Middle frontal gyrus (tissue), 1 donor: ENCODE data around the gene AGMO.

Experiments
- DNase-seq: peaks from one replicate; pipeline ENCODE4 v3.0.0-alpha.2; 2015; ENCODE audit warnings: low spot score; ENCODE audit errors: extremely low spot score

AGMO gene

DNA sequence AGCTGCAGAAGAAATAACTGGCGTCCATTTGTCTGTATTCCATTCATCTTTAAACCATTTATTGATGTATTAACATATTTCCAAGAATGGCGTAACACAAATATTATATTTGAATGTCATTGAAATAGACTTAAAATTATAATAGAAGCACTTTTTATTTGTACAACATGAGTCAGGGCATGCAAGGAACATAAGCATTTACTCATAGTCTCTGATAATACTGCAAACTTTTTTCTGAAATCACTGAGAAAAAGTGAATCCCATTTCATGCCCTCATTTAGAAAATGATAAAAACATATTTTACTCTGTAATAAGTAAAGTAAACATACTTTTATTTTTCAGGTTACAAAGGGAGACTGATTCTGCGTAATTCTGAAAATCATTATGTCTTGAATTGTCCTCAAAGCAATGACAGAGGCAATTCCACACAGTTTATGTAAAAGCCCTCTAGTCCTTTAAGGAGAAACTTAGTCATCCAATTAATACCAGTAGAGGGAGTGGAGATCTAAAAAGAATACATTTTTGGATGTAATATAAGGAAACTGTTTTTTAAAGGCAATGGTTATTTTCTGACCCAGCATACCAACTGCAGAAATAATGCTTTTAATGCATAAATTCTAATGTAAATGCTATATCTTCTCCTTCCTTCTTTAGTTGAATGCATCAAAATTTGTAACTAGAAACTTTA, 58.1 kb downstream of the AGMO start:
- DNase-seq, result no peak

DNA sequence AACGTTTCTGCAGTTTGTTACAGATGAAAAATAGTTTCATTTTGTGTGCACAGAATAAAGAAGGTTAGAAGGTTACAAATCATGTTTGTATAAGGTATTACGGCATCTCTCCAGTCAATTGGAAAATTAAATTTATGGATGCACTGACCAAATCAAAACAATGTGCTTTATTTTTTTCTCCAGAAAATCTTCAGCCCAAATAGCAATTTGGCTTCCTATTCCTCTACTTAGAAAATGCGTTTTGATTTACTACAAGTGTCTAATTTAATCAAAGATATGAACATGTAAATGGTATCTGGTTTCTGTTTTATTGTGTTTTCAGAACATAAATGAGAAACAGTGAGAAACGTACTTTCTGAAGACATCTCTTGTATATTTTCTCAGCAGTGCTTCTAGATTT, 63.4 kb downstream of the AGMO start:
- no peak for DNase-seq

DNA sequence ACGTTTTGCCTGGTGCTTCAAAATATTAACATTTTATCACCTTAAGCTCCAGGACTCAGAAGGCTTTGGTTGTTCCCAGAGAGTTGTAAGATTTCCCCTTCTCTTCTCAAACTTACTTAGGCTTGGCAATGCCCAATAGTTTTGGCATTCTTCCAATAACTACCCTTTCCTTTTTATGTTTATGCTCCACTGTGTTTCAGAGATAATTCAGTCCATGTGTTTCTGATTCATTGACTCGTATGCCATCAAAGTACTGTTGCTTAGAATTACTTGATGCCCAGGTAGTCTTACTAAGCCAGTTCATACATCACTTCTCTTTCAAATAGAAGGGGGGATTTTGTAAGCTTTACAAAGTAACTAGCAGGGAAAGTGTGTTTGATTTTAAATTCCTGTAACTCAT, 66.6 kb downstream of the AGMO start:
- DNase-seq, result no peak

DNA sequence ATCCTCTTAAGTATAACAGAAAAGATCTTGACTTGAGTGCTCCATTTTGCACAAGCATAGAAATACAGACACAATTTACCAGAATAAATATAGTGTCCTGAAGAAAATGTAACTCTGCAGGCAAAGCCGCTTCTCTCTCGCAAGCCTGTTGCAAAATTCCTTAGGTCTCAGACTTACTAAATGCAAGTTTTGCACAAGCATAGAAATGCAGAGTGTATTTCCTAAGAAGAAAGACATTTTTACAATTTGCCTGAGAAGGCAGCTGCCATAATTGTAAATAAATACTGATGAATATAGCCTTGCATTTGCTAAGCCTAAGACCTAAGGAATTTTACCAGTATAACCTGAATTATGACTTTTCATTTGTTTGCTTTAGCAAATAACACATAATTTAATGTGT, 67.1 kb downstream of the AGMO start:
- DNase-seq, result no peak

DNA sequence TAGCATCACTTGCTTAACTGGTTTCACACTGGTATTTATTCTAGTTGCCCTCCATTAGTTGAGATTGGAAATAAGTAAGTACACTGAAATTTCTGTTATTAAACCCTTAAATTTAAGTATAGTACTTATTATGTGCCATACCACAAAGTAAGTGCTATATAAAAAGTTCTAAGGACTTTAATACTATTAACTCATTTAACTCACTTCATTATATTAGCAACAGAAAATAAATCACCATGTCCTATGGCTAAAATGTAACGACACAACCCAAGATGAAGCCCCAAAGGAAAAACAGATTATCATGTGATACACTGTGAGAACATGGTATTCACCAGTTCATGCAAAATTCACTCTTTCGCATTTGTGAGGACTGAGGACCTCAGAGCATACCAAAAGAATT, 70.5 kb downstream of the AGMO start:
- no peak for DNase-seq

DNA sequence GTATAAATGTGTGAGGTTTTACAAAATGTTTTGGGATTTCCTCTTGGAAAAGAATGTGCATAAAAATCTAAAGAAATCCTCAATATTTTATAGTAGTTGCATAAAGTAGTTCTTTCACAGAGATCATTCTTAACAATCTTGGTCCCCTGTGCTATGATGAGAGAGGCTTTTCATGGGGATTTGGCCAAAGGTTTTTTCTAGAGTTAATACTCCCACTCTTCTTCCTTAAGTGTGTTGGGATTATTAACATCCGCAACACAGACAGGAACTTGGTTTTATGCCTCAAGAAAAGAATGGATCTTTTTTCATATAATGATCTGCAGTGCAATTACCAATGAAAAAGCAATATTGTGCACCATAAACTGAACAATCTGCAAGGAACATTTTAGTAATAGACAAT, 71.5 kb downstream of the AGMO start:
- no peak for DNase-seq

DNA sequence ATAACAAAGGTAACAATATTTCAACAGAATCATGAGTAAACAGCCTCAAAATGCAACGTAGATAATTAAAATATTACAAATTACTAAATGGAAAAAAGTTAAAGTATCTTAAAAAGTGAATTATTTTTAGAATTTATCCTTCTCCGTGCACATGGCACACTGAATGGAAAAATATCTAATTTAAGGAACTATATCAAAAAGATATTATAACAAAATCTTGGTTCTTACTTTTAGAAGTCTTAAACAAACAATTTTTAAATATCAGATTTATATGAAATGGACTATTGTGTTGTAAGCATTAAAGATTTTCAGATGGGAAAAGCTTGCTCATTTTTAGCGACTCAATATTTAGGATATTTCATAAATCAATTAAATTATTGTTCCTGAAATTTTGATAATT, 72.0 kb downstream of the AGMO start:
- DNase-seq, result no peak

DNA sequence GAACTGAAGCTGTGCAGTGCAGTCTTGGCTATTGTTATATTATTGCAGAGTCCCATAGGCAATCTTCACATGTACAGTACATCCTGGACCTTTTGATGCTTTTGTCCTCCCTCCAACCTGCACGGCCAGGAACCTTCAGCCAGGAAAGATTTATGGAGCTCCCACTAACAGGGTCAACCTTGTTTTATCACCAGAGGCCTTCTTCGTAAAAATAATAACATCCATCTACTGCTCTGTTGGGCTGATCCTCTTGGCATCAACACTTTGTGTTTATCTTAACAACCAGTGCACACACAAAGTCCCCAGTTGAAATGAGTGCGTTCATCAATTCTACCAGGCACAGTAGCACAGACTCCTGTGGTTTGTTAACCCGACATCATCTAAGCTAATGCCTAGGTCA, 72.4 kb downstream of the AGMO start:
- no peak for DNase-seq

DNA sequence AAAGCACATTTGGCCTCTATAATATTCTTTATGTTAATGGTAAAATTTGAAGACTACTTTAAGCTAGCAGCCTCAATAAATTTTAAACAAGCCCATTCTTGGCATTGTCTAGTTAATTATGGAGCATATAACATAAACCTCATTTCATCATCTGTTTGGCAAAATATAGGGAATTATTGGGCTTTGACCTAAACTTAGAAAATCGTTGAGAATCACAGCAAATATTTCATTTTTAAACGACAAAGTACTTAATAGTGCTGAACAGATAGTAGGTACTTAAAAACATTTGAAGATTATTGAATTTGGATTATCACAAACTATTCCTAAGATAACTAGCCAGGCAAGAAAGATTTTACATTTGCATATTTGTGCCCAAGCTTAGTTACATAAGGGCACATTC, 73.4 kb downstream of the AGMO start:
- no peak for DNase-seq

DNA sequence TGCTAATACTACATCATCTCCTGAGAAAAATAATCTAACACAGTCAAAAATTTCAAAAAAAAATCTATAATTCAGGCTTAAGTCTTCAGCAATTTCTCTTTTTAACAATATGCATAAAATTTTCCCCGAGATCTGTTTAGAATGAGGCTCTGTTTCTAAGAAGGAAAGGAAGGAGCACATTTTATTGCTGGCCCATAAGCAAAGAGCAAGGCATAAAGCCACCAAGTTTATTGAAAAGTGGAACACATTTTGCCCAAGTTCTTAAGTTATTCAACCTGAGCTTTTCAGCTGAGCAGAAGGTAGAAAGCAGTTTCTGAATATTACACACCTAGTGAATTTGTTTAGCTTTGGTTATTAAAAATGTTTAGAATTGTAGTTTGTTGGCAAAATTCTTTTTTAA, 73.9 kb downstream of the AGMO start:
- no peak for DNase-seq

DNA sequence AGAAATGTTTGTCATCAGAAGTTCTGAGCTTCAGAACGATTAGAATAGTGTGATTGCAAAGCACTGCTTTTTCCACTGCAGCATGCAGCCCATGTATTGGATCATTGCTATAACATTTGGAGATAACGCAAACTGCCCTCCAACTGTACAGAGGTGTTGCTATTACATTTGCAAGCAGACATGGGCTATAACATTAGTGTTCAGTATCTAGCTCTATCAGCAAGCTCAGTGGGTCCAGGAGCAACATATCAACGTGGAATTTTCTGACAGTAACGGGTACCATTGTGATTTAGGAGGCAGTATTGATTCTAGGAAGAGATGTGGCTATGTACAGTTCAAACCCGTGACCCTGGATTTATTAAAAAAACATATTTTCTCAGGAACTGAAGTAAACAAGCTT, 75.8 kb downstream of the AGMO start:
- DNase-seq, result no peak

DNA sequence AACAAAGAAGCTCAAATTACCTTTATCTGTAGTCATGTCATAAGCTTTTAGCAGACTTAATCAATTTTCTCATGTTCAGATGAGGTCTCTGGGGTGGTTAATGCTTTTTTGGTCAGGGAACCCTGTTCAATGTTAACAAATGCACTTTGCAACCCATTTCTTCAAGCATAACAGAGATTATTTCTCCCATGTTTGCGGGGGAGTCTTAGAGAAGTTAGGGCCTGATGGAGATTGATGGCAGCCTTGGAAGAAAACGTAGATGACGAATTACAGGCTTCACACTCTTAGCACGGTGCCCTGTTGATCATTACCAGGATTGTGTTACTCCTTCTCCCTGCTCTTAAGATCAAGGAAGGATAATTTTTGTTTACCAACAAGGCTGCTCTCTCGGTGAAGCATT, 76.4 kb downstream of the AGMO start:
- DNase-seq, result no peak

DNA sequence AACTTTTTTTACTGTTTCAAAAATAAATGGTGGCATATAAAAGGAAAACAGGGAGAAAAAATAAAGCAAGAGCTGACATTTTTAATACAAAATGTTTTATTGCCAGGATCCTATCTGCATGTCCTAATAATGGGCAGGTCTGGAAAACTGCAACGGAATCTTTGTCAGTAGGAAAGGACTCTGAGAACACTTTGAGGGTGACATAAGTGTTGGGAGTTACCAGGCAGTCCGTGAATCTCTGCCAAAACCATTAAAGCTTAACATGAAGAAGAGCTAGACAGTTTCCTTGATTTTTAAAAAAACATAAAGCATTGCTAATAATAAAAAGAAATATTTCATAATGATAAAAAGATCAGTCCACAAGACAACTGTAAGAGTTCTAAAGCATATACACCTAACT, 80.7 kb downstream of the AGMO start:
- no peak for DNase-seq

DNA sequence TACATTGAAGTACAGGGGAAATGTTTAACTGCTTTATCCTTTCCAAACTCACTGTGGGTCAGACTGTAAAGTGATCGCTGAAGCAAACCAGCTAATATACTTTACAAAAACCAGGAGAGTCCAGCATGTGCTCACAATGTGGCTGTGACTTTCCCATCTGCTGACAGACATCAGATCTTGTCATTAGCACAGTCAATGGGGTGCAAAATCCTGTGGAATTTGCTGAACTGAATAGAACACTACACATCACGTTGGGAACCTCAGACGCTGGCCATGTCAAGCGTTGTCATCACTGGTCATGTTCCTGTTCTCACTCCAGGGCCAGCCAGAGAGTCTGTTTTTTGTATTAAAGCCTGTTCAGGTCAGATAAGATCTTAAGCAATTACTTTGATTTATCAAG, 83.4 kb downstream of the AGMO start:
- no peak for DNase-seq

DNA sequence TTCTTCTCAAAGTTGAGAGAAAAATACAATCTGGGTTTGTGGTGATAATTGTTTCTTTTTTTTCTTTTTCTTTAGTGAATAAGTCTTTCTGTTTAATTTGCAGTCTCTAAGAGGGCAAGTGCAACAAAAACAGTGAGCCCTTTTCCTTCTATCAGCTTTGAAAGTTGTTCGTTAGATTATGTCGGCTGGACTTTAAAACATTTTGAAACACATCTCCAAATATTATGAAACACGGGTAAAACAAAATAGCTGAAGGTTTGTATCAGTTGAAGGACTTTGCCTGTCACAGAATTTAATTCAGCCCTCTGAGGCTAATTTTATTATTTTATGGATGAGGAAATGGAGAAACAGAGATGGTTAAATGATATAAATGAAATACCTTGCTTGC, 85.3 kb downstream of the AGMO start:
- no peak for DNase-seq

DNA sequence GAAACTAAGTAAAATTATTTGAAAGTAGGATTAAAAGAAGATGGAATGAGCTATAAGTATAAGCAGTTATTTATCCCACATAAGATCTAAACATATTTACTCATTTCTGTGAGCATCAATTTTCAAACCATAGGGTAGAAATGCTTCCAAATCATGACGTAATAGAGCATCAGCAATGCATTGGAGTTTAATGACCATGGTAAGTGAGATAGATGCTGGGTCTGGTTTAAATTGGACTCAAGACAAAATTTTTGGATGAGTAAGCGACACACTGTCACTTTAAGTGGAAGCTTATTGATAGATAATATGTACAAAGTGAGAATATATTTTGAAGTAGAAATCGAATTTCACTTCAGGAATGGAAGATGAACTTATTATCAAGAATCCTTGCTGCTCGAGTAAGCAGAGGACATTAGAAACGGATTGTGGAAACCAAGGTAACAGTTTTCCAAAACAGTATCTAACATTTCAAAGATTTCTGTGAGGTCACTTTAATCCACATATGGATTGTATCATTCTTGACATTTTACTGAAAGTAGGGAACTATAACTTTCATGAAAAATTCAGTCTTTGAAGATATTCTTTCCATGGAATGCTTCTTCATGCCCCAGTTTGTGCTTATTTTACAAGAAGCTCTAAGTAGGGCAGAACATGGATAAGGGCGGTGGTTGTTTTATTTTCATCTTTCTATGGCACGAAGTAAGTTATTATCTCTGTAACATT, 85.8 kb downstream of the AGMO start:
- DNase-seq, result no peak

DNA sequence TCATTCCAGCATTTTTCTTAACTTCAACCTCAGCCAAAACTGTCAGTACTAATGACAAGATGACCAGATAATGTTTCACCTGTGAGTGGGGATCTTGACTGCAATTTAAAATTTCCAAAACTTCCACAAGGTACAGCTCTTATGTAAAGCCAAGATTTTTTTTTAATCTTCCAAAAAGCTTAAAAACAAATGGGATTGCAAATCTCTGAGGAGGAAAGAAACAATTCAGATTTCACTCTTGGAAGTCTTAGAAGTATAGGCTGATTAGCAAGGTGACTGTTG, 90.2 kb downstream of the AGMO start:
- DNase-seq, result no peak

DNA sequence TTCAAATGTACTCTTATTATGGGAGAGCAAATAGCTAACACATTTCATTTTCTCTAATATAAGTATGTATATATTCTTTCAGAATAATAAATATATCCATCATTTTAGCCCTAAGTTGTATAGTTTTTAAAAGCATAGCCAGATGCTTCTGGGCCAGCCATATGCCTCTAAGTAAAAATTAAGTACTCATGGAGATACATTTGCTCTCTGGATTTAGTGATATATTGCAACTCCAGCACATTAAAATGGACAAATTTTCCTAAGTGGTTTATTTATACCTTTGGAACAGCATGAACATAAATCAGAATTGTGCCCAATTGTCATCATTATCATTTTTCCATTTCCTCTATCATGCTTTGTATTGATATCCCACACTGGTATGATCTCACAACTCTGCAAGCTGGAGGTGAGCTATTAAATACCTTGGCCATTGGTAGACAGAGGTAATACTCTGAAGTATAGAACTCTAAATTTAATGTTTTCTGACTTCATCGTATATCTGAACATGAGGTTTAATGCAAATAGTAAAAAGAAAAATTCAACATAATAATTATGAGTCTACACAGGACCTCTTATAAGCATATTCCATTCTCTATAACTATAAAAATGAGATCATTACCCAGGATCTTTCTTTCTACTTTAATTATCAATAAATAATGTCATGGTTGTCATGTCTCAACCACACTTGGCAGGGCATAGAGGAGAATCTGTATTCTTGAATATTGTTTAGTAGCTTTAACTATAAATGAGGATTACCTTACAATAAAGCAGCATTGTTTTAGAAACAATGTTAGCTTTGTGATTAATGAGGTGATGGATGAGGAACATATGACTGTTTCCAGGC, 90.8 kb downstream of the AGMO start:
- DNase-seq, result no peak

DNA sequence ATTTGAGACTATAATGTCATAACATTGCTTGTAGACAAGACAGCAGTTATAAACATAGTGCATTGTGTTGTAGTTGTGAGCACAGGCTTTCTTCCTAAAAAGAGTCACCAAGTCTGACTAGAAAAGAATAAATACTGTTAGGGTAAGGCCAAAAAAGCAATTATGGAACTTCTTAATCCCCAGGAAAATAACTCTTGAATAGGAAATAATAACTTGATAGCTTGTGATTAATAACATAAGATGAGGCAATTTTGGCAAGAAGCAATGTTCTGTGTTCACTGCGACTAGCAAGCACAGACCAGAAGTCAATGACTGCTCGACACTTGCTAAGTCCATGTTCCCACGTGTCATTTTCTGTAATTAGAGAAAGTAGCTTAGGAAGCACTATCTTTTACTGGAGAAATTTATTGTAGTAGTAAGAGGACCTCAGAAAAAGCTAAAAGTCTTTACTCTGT, 97.1 kb downstream of the AGMO start:
- DNase-seq, result no peak

DNA sequence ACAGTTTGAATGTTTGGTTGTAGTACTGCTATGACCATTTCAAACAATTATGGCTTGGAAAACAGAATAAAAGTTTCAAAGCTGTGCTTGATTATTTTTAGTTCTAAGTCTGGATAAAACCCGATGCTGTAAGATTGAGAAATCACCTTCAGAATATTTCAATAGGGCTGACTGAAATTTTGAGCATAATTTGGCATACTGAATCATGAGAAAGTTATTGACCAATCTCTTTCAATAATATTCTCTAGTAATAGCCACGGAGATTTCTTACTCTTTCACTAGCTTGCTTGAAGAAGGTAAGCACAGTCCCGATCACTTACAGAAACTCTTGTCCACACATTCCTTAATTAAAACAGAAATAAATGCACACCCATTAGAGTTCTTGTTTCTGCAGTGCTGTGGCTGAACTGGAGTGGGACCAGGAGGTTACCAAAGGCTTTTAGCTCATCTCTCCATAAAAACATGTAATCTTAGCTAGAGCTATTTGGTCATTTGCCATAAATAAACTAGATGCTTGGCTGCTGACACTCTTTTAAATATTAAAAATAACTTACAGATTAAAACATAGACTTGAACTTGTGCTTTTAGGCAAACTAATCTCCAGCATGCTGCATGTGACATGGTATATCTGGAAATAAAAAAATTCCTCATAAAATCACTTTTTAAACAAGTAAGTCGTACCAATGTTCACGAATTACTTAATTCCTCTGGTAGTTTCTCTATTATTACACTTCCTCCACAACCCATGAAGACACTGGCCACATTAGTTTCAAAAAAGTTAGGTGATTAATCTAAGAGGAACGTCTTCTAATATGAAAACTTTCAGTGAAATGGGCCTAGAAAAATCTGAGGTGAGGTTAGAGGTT, 97.8 kb downstream of the AGMO start:
- DNase-seq, result no peak

DNA sequence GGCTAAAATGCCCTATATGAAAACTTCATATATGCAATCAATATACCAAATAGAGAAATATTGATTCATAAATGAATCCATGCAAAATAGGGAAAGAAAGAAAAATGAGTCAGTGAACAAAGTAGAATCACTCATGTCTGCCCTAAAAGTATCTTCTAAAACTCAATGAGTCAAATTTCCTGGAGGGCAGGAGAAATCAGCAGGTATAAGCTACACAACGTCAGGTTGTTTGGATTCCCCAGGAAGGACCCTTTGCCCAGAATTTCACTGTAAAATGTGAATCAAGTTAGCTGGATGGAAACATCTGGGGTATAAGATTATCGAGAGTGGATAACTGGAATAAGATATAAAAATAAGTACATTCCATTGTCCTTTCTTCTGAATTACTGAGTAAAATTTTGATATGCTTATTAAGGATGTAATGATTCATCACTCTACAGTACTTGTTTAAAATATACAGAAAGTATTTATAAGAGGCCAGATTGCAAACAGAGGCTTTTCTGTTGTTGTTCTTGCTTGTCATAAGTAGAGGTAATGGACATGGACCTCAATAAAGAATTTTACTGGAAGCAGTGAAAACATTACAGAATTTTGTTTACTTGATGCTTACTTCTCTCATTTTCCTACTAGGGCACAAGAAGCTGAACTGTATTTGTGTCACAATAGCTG, 99.0 kb downstream of the AGMO start:
- DNase-seq, result no peak
